GM19239 (cell line): Measurements from ENCODE around the gene METTL8.

ENCODE experiments used
- DNase-seq: peaks from one replicate; pipeline ENCODE4 v3.0.0; 2011; ENCODE audit warnings: low spot score; ENCODE audit not compliant: insufficient read length
- FAIRE-seq: peaks from 2 replicates; lab custom pipeline; 2011; peaks lifted over from hg19 to GRCh38; lab: Jason Lieb, UNC

The METTL8 gene

DNA sequence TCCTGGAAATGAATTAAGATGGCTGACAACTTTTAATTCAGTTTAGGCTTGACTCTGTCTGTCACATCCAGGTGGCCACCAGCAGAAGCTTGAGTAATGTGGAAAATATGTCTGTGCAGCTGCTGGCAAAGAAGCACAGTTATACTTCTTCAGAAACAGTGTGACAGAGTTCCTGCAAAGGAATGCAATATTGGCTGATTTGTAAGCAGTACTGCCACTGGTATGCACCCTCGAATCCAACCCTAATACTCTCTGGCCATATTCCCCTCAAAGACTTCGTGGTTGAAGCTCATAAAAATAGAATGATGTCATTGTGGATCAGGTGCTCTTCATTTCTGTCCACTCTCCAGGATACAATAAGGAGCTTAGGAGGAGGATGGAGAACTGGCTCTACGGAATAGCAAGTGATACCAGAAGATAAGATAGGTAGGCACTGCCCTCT, 86.2 kb downstream of the METTL8 start:
- FAIRE-seq: no peak

DNA sequence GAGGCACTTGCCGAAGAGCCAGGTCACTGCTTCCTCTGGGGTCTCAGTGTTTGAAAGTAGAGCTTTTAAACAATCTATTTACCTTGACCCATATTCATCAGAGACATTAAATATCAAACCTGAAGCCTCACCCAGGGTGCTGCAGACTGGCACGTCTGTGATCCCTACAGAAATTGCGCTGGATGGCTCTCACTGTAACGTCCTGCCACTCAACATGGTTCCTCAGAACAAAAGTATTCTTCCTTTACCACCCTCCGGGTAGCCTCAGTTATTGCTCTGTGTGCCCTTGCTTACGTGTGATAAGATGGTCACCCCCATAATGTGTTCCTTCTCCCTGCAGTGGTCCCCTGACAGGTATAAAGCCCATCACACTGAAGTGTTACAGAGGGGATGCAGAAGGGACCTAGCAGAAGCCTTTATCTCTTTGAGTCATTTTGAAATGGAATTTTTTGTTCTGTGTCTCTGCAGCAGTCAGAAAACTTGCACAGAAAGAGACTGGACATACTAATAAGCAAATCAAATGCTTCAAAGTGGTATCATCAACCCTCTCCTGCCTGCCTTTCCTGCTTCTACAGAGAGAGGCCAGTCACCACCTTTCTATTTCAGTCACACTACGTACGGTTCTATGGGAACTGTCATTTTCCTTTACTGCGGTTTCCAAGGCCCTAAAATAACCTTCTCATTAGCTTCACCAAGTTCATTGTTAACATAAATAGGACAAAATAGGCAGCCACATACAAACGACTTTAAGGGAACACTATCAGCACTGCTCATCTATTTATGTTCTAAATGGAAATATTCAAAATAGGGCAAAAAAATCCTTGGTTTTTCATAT, 86.8 kb downstream of the METTL8 start:
- FAIRE-seq (peak; percentile 97), DNase-seq (no peak)

More for the DNA sequence above, 86.2 kb downstream of the METTL8 start:
- no peak for DNase-seq

DNA sequence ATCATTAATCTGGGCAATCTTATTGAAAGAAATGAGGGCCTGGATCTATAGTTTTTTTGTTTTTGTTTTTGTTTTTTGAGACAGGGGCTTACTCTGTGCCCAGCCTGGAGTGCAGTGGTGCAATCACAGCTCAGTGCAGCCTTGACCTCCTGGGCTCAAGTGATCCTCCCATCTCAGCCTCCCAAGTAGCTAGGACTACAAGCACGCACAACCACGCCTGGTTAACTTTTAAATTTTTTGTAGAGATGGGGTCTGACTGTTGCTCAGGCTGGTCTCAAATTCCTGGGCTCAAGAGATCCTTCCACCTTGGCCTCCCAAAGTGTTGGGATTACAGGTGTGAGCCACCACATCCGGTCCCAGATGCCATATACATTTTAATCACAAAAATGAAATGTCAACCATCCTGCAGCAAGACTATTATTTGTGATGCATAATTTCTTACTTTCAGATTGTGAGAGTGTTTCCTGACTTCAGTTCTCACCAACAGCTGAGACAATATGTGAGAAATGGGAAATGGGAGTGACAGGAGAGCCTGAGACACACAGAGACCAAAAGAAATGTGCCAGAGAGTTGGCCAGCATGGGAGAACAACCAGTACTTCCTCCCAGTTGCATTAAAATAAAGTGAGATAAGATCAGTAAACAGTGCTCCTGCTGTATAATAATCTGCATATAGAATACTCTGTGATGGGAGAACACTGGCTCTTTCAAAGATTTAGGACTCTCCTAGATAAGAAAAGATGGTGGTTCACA, 87.6 kb downstream of the METTL8 start:
- FAIRE-seq (peak; percentile 83), DNase-seq (no peak)

DNA sequence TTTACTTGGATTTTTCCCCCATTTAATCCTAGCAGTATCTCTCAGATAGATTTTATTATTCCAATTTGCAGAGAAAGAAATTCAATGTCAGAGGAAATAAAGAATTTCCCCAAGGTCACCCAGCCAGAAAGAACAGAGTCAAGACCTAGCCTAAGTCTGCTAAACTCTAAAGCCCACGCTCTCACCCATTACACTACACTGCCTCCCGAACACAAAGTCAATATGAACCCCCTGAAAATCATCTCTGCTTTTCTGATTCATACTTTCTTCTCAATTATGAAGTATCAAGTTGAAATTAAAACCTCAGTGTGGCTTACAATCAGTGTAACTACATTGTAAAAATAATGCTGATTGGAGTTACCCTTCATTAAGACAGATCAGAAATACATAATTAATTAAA, 89.6 kb downstream of the METTL8 start:
- FAIRE-seq (no peak), DNase-seq (no peak)

DNA sequence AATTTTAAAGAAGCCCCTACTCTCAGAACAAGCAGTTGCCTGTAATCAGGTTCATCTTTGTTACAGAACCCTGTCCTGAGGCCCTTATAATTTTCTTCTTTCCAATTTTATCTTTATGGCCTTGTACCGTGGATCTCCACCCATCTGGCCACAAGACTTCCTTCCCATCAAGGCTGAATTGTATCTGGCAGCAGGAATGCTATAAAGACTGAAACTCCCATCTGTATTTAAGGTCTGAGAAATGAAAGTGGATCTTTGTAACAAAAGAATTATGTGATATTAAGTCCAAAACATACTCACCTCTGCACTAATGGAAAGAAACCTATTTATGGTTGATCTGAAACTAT, 91.8 kb downstream of the METTL8 start:
- FAIRE-seq (peak; percentile 26), DNase-seq (no peak)

DNA sequence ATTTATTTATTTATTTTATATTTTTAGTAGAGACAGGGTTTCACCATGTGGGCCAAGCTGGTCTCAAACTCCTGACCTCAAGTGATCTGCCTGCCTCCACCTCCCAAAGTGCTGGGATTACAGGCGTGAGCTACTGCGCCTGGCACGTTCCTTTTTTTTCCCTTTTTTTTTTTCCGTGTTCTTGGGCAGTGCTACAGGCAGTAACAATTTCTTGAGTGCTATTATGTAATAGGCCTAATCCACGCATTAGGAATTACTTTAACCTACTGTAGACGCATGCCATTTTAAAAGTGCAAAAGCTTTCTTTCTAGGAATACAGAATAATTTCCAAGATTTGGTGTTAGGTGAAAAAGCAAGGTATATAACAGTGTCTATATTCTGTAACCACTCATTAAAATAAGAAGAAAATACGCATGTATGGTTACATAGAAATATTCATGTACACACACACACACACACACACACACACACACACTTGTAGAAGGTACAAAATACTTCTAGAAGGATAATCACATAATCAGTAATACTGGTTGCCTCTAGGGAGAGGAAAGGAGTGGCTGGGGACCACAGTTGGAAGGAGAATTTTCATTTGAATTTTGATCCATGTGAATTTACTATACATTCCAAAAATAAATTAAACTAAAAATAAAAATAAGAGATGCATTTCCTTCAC, 92.3 kb downstream of the METTL8 start:
- DNase-seq (no peak), FAIRE-seq (no peak)

DNA sequence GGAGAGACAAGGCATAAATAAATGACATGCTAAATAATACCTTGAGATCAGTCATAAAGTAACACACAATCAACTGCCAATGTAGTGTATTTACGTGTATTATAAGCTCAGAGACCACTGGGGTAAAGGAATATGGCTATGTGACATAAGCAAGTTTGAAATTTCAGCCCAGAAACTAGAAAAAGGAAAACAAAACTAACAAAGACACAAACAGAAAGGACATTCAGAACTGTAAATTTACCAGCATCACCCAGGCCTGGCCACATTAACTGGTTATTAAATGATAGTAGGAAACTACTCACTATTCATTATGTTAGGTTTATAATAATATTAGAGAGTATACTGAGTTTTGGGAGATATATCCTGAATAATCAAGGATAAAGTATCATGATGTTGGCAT, 98.8 kb downstream of the METTL8 start:
- DNase-seq (no peak), FAIRE-seq (peak; percentile 83)

DNA sequence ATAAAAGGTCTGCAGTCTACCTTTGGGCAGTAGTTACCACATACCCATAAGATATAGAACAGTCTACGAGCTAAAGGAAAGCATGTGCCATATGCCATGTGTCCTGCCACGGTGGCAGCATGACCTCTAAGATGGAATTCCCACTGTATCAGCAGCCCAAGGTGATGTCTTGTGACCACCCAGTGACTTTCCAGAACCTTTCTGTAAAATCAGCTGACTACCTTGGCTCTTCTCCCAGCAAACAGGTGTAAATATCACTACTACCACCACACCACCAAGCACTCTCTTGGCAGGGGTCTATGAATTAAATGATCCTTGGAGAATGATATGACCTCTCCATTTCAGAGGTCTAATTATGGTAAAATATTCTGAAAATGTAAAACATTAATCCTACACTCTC, 99.6 kb downstream of the METTL8 start:
- no peak for FAIRE-seq
- no peak for DNase-seq

DNA sequence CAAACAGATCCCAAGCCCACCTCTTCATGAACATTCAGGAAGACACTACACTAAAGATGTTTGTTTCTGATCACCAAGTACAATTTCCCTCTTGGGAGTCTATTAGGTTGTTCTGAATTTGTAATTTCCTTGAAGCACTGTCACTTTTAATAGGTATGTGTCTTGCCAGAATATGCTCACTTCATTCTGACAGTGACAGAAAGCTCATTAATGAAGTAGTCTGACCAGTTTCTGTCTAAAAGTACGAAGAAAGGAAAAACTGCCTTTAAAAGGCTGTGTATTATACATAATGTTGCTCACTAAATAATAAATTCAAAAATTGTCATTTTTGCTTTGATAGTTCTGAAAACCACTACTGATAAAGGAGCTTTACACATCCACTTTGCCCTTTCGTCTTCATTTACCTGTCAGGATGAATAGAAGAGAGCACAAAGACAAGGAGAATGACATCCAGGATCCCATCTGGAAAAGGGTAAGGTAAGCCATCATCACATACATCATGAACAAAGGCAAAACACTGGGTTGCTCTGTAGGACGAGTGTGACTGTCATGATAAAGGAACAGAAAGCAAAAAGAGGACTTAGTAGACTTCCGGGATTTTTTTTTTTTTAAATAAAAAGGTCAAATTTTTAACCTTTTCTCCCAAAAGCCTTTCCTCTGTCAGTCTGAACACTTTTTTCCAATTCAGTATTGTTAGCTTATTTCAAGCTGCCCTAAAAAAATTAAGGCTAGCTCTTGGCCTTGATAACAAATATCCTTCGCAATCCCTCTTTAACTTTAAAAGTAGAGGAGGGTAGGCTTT, 103.4 kb downstream of the METTL8 start:
- FAIRE-seq: peak; percentile 91
- DNase-seq: no peak

DNA sequence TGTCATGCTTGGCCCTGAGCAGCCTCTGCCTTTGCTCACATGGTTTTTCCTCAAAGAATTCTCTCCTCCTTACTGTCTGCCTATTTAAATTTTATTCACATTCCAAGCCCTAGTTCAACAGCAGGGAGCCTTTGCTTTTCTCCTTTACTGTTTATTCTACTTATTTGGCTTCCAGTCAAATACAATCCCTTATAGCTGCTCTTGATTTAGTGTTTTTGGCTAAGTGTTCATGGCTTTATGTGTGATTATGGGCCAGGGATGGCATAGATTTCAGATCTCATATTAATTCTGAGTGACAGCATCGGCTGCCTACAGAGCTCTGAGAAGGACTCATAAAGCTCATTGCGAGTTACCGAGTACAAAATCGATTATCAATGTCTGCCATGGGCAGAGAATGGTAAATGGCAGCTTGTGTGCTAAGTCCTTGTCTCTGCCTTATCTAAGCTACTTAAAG, 106.7 kb downstream of the METTL8 start:
- DNase-seq (no peak), FAIRE-seq (peak; percentile 37)

DNA sequence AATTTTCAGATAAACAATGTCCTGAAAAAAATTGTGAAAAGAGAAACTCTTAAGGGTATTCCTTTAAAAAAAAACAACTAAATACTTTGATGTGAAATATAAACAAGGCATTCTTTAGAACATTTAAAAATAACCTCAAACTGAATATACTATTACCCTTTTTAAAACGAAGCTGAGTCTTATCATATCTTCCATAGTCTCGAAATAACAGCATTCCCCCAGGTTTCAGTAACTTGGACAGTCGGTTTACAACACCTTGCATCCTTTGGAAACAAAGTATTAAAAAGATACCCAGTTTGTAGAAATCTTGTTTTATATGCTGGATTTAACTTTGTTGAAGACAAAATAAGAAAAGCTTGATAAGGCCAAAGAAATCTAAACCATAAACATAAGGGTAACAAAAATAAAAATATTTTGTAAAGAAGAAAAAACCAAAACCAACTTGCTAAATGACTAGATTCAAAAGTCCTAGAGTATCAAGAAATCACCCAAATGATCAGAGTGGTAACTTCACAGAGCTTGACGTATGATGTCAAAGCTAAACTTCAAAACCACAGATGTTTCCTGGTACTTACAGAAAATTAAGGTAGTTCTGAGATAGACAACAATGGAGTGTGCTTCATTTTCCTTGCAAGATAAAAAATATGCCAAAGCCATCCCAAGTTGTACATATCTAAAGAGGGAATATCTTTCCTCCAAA, 107.8 kb downstream of the METTL8 start:
- FAIRE-seq (peak; percentile 90), DNase-seq (no peak)

DNA sequence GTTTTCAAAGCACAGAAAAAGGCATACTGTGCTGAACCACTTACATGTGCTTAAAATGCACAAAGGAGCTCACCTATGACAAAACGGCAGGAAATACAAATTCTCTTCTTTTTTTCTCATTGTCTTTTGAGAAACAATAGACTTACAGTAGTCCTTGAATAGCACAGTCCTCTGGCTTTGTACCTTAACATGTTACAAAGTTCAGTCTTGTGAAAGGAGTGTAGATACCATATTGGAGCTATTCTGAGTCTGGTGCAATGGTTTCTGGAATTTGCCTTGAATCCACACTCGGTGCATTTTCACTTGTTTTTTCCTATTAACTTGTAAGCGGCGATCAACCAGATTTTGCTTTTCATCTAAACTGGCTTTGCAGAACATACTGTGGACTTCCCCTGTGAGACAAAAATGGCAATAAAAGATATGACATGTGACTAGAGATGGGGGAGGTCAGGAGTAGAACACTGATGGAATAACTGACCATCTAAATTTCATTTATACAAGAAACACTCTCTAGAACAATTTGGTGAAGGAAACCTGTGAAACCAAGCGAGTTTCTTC, 109.7 kb downstream of the METTL8 start:
- no peak for DNase-seq
- FAIRE-seq: no peak

DNA sequence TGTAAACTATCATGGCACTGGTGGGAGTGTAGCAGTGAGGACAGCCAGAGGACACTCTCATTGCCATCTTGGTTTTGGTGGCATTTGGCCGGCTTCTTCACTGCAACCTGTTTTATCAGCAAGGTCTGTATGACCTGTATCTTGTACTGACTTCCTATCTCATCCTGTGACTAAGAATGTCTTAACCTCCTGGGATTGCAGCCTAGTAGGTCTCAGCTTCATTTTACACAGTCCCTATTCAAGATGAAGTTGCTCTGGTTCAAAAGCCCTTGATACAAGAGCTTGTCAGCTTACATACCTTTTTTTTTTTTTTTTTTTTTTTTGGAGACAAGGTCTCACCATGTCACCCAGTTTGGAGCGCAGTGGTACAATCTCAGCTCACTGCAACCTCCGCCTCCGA, 110.9 kb downstream of the METTL8 start:
- FAIRE-seq: no peak
- DNase-seq: no peak

DNA sequence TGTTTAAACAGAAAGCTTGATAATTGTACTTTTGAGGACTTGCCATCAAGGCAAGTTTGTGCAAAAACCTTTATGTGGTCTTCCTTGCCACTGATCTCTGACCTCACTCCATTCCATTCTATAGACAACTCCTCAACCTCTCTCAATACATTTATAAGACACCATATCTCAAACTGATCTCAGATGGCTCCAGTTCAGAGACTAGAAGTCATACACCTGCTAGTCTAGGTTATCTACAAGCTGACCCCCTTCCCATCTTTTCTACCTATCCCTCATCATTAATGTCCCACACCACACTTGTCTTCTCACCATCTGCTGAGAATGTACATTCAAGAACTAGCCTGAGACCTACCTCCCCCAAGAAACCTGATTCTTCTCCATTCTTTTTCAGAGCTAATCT, 113.1 kb downstream of the METTL8 start:
- FAIRE-seq: no peak
- no peak for DNase-seq

DNA sequence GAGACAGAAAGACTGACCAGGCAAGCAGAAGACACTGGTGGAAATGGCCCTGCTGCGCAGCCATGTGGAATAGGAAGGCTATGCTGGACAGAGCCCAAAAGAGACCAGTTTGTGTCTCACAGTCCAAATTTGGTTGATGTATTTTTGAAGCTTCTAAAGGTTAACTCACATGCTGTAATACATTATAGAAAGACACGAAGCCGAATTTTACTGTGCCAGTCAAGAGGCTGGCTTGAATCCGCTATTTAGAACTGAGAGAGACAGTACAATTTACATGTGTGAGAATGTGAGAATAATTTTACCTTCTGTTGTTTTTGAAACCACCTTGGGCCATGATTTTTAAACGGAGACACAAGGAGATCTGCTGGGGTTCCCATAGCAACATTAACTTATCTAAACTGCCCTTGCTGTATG, 113.6 kb downstream of the METTL8 start:
- FAIRE-seq: peak; percentile 98
- DNase-seq: no peak

DNA sequence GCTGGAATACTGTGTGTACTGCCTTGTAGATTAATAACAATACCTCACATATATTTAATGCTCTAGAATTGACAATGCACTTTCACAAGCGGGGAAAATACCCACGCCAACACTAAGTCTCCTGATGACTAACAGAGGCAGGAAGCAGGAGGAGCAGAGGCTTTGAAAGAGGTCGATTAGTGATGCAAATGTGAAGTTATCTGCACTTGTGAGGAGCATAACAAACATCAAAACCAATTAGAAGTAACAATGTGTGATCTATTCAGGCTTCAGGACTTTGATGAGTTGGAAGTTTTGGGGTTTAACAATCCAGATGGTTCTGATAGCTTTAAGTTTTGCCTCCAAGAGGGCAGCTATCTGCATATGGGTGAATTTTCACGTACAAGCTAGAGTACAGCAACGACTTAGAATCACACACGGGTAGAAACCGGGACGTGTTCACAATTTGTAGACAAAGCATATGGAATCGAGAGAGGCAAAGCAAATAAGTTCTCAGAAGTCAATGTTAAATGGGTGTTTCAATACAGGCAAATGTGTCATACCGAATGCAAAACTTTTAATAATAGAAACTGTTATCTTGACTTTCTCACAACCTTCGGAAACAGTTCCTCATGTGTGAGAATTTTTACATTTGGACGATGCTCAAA, 114.5 kb downstream of the METTL8 start:
- DNase-seq: no peak
- FAIRE-seq: no peak

DNA sequence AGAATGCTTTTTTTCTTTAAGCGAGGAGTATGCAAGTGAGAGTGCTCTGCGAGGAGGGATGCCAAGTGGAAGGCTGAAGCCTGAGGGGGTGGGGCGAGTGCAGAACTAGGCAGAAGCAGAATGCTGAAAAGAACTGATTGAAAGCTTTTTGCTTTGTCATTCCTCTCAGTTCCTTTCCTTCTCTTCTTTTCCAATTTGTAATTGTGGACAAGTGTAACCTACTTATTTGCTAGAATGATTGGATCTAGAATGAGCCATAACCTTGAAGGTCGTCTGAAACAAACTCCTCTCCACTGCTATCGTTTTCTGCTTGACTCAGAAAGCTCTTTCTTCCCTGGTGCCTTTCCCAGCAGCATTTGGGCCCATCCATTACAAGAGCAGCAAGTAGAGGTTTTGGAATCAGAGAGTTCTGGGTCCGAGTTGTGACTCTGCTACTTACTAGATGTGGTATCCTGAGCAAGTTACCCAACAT, 115.3 kb downstream of the METTL8 start:
- DNase-seq: no peak
- no peak for FAIRE-seq

DNA sequence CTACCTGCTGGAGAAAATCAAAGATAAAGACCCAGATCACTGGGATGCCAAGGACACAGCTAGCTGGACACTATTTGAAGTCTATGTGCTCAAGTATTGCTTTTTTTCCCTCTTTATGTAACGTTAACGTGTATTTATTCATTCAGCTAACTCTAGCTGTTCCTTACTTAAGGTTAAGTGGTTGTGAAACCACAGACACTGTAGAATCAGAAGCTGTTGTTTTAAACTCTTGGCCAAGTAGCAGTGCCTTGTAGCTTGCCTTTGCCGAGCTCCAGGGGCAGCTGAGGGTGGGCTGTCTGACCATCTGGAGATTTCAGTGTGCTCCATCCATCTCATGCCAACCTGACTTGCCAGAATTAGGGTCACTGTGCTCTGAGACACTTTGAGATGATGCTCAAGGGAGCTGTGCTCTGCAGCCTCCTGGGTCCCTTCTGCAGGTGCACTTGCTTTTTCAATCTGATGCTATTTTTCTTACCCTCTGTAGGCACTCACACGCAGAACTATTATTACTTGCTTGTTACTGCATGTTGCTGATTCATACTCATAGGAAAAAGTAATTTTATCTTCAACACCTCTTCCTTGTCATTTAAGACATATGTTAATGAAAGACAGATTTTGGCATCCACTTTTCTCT, 116.2 kb downstream of the METTL8 start:
- peak; percentile 95 for FAIRE-seq
- DNase-seq: no peak
